Measurements from ENCODE around the gene BPI.

GRCh38 chr20:38339997-38340396, 36.0 kb downstream of the BPI start:
- no peak for TF ChIP-seq CTCF (IDR thresholded peaks at IDR 0.05; ENCODE audit: low read length)
- TF ChIP-seq EZH2 (IDR thresholded peaks at IDR 0.05; ENCODE audit: borderline replicate concordance, low read length) = no peak
